Activated T-cell treated with anti-CD3 and anti-CD28 coated beads, Interleukin-2, amount 50 U/mL, for 72 hours (primary cell): ENCODE results near the gene CHCHD3. TPM values are rescaled to one million over a fixed set of nuclear protein-coding genes. Genes with fewer than 3 reads are reported as not detected.

Source experiments
- ATAC-seq, 2 donors: fragments of 150-1000 bp; cut with Tn5 transposase; replicated peaks in 1 of 2; 2 replicates each; pipeline ENCODE4 v1.10.0; 2021; ENCODE audit warnings: moderate library complexity in 2 of 2, mild to moderate bottlenecking in 1 of 2
- DNase-seq, 2 donors: peaks; one replicate each; pipeline ENCODE4 v3.0.0; 2021 to 2022; ENCODE audit warnings: mixed read lengths in 1 of 2
- H3K27ac Mint-ChIP-seq: one replicate; pipeline ENCODE4 v1.8.0; 2022; ENCODE audit warnings: mild to moderate bottlenecking, moderate library complexity, mixed read lengths
- H3K27me3 Mint-ChIP-seq: one replicate; pipeline ENCODE4 v1.8.0; 2022; ENCODE audit warnings: low read depth, mixed read lengths
- H3K36me3 Mint-ChIP-seq, 2 donors: one replicate each; pipeline ENCODE4 v1.8.0; 2022; ENCODE audit warnings: mixed read lengths in 2 of 2, mild to moderate bottlenecking in 1 of 2; ENCODE audit not compliant: insufficient read depth in 2 of 2
- H3K4me1 Mint-ChIP-seq: one replicate; pipeline ENCODE4 v1.8.0; 2022; ENCODE audit warnings: low read depth, mixed read lengths
- H3K4me3 Mint-ChIP-seq, 2 donors: one replicate each; pipeline ENCODE4 v1.8.0; 2022; ENCODE audit warnings: mild to moderate bottlenecking in 2 of 2, mixed read lengths in 2 of 2, moderate library complexity in 2 of 2
- H3K9me3 Mint-ChIP-seq, 2 donors: one replicate each; pipeline ENCODE4 v1.8.0; 2022; ENCODE audit warnings: mixed read lengths in 2 of 2
- total RNA-seq, 2 donors: library from RNA; stranded (reverse); gene quantifications; one replicate each; pipeline ENCODE4 v1.2.3, GENCODE V29; 2022

The CHCHD3 gene
- total RNA-seq = 10 to 100 TPM; 59.3 to 75.5 TPM

DNA sequence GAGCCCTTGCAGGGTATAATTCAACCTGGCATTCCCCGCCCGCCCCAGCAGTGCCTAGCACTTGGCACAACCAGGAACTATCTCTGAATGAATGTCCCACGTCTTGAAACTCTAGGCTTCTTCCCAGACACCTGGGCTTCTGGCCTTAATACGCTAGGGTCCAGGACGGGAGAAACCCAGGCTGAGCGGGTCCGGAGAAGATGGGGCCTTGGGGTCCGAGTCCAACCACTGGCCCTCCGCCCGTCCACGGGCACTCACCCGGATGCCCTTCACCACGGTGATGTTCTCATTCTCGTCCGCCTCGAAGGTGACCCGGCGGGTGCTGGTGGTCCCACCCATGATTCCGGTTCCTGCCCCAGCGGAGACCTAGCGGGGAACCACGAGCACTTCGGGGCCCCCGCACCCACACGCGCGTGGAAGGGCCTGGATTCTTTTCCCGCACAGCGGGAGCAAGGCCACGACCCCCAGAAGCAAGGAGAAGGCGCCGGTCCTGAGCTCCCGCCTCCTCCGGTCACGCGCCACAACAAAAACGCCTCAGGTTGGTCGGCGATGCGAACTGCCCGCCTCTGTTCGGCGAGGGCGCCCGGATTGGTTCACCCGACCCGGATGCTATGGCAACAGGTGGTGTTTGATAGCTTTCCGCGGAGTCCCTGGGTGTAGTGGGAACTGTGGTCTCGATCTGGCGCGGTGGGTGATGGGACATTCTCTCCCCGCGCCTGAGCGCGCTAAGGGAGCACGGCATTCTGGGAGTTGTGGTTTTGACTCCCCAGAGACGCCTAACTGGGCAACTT, at the start of gene CHCHD3:
TSS of gene CHCHD3 (minus strand) at position 492 of the 791 bp plus-strand sequence. CDS start at position 339, 153 bp downstream.
- H3K27me3 Mint-ChIP-seq = no peaks in the 10 kb centered on the region
- DNase-seq = peak; percentile 95 to 96
- peaks cover 5% of the 10 kb centered on the region in 2 donors for H3K36me3 Mint-ChIP-seq
- H3K27ac Mint-ChIP-seq = peak within 1 kb of the TSS; percentile 87
- H3K9me3 Mint-ChIP-seq = no peaks in the 10 kb centered on the region
- H3K4me3 Mint-ChIP-seq = peak within 1 kb of the TSS; percentile 90
- ATAC-seq = peak; percentile 99
- H3K4me1 Mint-ChIP-seq = peaks cover 23% of the 10 kb centered on the region

DNA sequence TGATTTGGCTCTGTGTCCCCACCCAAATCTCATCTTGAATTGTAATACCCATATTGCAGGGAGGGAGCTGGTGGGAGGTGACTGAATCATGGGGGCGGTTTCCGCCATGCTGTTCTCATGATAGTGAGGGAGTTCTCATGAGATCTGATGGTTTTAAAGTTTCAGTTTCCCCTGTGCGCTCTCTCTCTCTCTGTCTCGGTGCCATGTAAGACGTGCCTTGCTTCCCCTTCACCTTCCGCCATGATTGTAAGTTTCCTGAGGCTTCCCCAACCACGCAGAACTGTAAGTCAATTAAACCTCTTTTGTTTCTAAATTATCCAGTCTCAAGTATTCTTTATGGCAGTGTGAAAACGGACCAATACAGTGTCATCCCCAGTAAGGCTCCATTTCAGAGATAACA, 48.3 kb upstream of the CHCHD3 start:
- no peak for DNase-seq
- ATAC-seq = no peak
- Mint-ChIP-seq H3K4me1 (no peaks in the 10 kb centered on the region), H3K9me3 (peaks cover 1 to 4% of the 10 kb centered on the region in 2 donors), H3K4me3 (no peak overlapping the region), H3K36me3 (no peaks in the 10 kb centered on the region), H3K27me3 (no peaks in the 10 kb centered on the region), H3K27ac (no peak overlapping the region)

DNA sequence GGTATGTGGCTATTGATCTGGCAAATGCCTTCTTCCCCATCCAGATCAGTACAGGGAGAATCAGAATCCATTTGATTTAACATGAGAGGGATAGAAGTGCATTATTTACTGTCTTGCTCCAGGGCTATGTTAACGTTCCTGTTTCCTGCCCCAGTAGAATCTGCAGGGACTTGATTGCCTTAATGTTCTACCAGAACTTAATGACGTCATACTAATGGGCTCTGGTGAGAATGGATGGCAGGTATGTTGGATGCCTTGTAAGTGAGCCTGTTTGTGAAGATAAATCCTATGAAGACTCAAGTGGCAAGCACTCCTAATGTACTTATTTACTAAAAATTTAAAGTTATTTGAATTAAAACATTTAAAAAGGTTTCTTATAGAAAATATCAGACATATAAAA, 44.5 kb upstream of the CHCHD3 start:
- Mint-ChIP-seq H3K27me3 (no peaks in the 10 kb centered on the region), H3K4me1 (no peaks in the 10 kb centered on the region), H3K4me3 (no peak overlapping the region), H3K27ac (no peak overlapping the region), H3K36me3 (no peaks in the 10 kb centered on the region), H3K9me3 (peaks cover 1 to 4% of the 10 kb centered on the region in 2 donors)
- DNase-seq (no peak), ATAC-seq (no peak)

DNA sequence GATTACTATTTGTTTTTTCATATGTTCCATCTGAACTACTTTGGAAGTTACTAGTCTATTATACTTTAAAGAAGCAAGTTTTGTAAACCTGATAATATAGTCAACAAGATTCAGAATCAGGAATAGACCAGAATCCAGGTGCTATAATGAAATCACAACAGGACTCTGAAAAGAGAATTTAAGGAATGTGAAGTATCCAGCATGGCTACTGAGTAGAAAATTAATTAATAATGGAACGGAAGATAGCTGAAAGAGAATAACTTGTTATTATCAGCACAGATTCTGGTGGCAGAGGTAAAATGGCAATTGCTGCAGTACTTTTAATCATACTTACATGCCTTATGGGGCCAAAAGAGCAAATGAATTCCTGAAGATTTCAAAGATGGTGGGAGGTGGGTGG, 43.1 kb upstream of the CHCHD3 start:
- no peak for ATAC-seq
- no peak overlapping the region for H3K27ac Mint-ChIP-seq
- no peaks in the 10 kb centered on the region for H3K9me3 Mint-ChIP-seq

DNA sequence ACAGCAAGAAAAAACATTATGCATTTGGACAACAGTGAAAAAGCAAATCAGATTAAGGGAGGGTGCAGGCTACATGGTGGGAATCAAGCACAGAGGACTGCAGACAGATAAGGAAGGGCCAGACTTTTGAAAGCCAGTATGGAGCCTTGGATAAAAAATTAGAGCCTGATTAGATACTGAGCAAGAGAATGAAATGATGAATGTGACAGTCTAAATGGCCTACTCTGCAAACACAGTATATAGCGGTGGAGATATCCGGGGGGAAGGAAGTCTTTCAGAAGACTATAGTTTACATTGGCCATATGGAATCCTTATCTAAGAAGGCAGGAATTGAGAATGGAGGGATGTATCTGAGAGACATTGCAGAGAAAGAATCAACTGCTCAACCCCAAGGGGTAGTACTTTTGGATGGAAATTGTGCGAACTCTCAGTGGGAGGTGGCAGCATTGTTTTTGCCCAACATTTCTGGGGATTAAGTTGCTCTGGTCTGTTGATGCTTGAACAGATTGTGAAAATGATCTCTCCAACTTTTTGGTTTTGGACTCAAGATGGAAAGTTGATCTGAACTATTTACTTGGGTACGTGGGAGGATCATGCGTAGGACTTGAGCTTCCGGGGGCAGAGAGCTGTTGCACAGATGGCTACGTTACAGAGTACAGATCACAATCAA, 39.4 kb upstream of the CHCHD3 start:
- Mint-ChIP-seq H3K4me1 (no peaks in the 10 kb centered on the region), H3K9me3 (no peaks in the 10 kb centered on the region)

More for the DNA sequence above, 43.1 kb upstream of the CHCHD3 start:
- Mint-ChIP-seq H3K4me1 (no peaks in the 10 kb centered on the region), H3K27me3 (no peaks in the 10 kb centered on the region), H3K36me3 (no peaks in the 10 kb centered on the region), H3K4me3 (no peak overlapping the region)
- DNase-seq = no peak

DNA sequence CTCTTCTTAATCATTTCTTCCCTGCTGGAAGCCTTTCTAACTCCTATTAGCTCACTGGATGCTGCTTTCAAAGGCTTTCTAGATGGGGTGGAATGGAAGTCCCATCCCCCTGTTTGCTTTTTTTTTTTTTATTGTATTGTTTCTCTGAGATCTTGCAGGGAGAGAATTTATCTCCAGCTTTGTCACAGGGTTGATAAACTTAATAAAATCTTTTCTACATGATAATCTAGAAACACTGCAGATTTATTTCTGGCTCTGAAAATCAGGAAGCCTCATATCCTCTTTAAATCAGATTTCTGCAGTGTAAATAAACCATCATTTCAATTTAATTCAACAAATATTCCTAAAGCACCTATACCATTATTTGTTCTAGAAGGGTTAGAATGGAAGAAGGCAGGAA, 37.2 kb upstream of the CHCHD3 start:
- Mint-ChIP-seq H3K27ac (no peak overlapping the region), H3K27me3 (peaks cover 13% of the 10 kb centered on the region), H3K9me3 (no peaks in the 10 kb centered on the region), H3K4me3 (no peak overlapping the region), H3K36me3 (no peaks in the 10 kb centered on the region), H3K4me1 (no peaks in the 10 kb centered on the region)
- DNase-seq (no peak), ATAC-seq (no peak)

More for the DNA sequence above, 39.4 kb upstream of the CHCHD3 start:
- Mint-ChIP-seq H3K4me3 (no peak overlapping the region), H3K27me3 (peaks cover under 1% of the 10 kb centered on the region), H3K27ac (no peak overlapping the region), H3K36me3 (no peaks in the 10 kb centered on the region)
- no peak for DNase-seq
- no peak for ATAC-seq

DNA sequence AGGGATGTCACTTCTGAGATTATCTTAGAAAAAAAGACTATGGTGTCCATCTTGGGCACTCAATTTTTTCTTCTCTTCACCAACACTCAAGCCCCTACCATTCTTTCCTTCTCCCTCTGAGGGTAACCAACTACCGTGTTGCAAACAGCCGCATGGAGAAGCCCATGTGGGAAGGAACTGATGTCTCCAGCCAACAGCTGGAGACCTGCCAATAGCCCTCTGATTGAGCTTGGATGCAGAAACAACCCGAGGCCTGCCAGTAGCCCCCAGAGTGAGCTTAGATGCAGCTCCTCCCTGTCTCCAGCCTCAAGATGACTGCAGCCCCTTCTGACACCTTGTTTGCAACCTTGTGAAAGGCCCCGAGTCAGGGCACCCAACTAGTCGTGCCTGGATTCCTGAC, 36.4 kb upstream of the CHCHD3 start:
- Mint-ChIP-seq H3K27me3 (peaks cover 15% of the 10 kb centered on the region), H3K4me3 (no peak overlapping the region), H3K4me1 (no peaks in the 10 kb centered on the region), H3K27ac (no peak overlapping the region), H3K36me3 (no peaks in the 10 kb centered on the region), H3K9me3 (no peaks in the 10 kb centered on the region)
- DNase-seq (no peak), ATAC-seq (no peak)

DNA sequence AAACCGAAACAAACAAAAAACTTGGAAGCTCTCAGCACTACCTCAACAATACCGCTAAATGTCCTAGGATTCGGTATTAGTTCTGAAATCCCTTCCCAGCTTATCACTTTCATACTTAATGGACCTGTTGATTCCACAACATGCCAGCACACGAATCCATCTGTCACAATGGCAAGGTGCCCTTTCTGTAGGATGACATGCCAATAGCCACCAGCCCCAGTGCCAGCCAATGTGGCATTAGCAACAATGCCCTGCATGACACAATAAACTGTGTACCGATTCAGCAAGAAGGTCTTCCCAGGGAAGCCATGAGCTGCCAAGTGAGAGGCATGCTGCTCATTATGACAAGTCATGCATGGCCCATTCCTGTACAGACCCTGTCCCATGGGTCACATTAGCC, 35.6 kb upstream of the CHCHD3 start:
- Mint-ChIP-seq H3K4me1 (no peaks in the 10 kb centered on the region), H3K27ac (no peak overlapping the region), H3K36me3 (no peaks in the 10 kb centered on the region), H3K27me3 (peaks cover 20% of the 10 kb centered on the region), H3K4me3 (no peak overlapping the region), H3K9me3 (no peaks in the 10 kb centered on the region)
- DNase-seq (no peak), ATAC-seq (no peak)

DNA sequence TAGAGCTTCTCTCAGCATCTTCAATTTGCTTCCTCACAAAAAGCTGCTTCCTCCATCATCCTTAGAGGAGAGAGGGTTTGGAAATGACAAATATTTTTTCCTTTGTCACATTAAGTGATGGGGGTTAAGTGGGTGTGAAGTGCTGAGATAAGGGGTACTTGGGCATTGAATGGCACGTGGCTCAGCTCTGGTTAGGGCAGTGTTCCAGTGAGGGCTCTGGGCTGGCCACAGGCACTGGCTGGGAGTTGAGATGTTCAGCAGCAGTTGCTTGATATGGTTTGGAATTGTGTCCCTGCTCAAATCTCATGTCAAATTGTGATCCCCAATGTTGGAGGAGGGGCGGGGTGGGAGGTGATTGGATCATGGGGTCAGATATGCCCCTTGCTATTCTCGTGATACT, 33.7 kb upstream of the CHCHD3 start:
- Mint-ChIP-seq H3K9me3 (no peaks in the 10 kb centered on the region), H3K27me3 (peaks cover 20% of the 10 kb centered on the region), H3K27ac (no peak overlapping the region), H3K4me1 (no peaks in the 10 kb centered on the region), H3K4me3 (no peak overlapping the region), H3K36me3 (no peaks in the 10 kb centered on the region)
- DNase-seq (no peak), ATAC-seq (no peak)

DNA sequence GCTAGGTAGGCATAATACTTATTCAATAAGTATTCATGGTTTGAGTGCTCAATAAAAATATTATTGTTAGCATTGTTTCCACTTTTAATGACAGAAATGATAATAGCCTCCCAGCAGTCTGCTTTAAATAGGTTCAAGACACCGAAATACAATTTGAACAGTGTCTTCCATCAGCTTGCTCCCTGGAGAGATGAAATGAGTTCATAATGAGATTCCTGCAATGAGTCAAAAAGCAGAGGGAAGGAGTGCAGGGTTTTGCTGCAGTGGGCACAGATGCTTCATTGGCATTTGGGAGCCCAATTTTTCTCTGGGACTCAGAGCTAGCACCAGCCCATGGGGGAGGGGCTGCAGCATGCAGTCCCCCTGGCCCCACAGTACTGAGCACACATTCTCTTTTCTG, 32.6 kb upstream of the CHCHD3 start:
- H3K27me3 Mint-ChIP-seq = peaks cover 25% of the 10 kb centered on the region

DNA sequence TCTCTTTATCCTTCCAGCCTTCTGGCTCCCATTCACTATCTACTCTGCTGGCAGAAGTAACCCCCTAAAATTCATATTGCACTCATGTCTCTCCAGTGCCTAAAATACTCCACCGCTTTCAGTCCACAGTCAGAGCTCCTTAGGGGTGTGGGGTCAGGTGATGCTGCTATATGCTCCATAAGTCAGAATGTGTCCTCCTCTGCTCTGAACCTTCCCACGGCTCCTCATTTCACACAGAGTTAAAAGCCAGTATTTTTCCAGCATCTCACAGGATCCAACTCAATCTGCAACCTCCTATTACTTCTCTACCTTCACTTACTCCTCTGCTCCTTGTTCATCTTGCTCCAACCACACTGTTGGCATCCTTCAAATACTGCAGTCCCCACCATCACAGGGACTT, 31.1 kb upstream of the CHCHD3 start:
- ATAC-seq = no peak
- Mint-ChIP-seq H3K27me3 (peaks cover 40% of the 10 kb centered on the region), H3K36me3 (peaks cover 0 to 2% of the 10 kb centered on the region in 2 donors)

More for the DNA sequence above, 32.6 kb upstream of the CHCHD3 start:
- Mint-ChIP-seq H3K4me3 (no peak overlapping the region), H3K9me3 (no peaks in the 10 kb centered on the region), H3K27ac (no peak overlapping the region), H3K4me1 (no peaks in the 10 kb centered on the region), H3K36me3 (no peaks in the 10 kb centered on the region)
- DNase-seq (no peak), ATAC-seq (no peak)

DNA sequence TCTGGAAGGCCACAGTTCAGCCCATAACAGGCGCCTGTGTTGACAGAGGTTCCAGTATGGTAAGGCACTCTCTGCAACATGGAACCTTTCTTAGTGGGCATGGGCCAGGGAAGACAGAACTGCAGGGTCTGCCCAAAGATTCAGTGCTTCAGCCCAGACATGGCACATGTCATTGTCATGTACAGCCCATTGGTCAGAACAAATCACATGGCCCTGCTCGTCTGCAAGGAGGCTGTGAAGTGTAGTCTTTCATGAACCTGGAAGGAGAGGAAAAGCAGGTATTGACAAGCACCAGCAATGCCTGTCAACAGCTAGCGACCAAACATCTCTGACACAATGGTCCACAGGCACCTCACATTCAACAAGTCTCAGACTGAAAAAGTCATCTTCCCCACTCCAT, 30.4 kb upstream of the CHCHD3 start:
- DNase-seq (no peak), ATAC-seq (no peak)
- no peaks in the 10 kb centered on the region for H3K4me1 Mint-ChIP-seq
- H3K27ac Mint-ChIP-seq = no peak overlapping the region
- peaks cover 0 to 2% of the 10 kb centered on the region in 2 donors for H3K36me3 Mint-ChIP-seq
- peaks cover 43% of the 10 kb centered on the region for H3K27me3 Mint-ChIP-seq
- no peak overlapping the region for H3K4me3 Mint-ChIP-seq
- H3K9me3 Mint-ChIP-seq = peaks cover 2 to 3% of the 10 kb centered on the region in 2 donors

More for the DNA sequence above, 31.1 kb upstream of the CHCHD3 start:
- DNase-seq = no peak
- Mint-ChIP-seq H3K9me3 (peaks cover 2 to 3% of the 10 kb centered on the region in 2 donors), H3K4me3 (no peak overlapping the region), H3K27ac (no peak overlapping the region), H3K4me1 (no peaks in the 10 kb centered on the region)

DNA sequence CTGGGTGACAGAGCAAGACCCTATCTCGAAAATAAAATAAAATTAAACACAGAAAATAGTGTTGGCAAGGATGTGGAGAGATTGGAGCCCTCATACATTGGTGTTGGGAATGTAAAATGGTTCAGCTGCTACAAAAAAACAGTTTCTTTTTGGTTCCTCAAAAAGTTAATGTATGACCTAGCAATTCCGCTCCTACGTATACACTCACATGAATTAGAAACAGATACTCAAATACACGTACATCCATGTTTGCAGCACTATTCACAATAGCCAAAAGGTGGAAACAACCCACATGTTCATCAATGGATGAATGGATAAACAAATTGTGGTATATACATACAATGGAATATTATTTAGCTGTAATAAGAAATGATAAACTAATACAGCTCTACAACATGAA, 28.4 kb upstream of the CHCHD3 start:
- H3K36me3 Mint-ChIP-seq = peaks cover 0 to 2% of the 10 kb centered on the region in 2 donors
- no peak for DNase-seq
- peaks cover 33% of the 10 kb centered on the region for H3K27me3 Mint-ChIP-seq
- H3K27ac Mint-ChIP-seq = no peak overlapping the region
- no peak overlapping the region for H3K4me3 Mint-ChIP-seq
- ATAC-seq = no peak
- H3K9me3 Mint-ChIP-seq = peaks cover 2 to 3% of the 10 kb centered on the region in 2 donors
- H3K4me1 Mint-ChIP-seq = no peaks in the 10 kb centered on the region
